Pancreas (tissue), 8 donors: ENCODE measurements around the gene ZNF473. TPM values are rescaled to one million over a fixed set of nuclear protein-coding genes. Genes with fewer than 3 reads are reported as not detected.

Source experiments
- polyA plus RNA-seq, 2 donors: library from polyadenylated mRNA; stranded (reverse); fragments of 200-250 nt; gene quantifications; one replicate each; pipeline ENCODE4 v1.2.3, GENCODE V29; 2013
- total RNA-seq, 6 donors: library from RNA; stranded (reverse); fragmentation: NEBNext Ultra II Directional in 4 of 6; extraction: Animal tissue kit (Norgen Biotek cat#: 25700) in 4 of 6; gene quantifications; one replicate each; pipeline versions ENCODE4 v1.2.1 to v1.2.4, GENCODE V29; 2021 to 2023
- donor health status: healthy with polysubstance abuse.
- donor health status: DM: no; HTN: no; CAD: no; lungs with moderate emphysema.
- donor health status: DM: no; HTN: no; CAD: no.
- donor health status: Bipolar disorder and iron deficiency.
- donor health status: DM: yes; HTN: yes; CAD: no.
- donor health status: DM: no; HTN: no; CAD: no.
- donor health status: DM: no; HTN: no; CAD: no.
- donor health status: DM: yes; HTN: yes; CAD: no.

Gene ZNF473
- total and polyA plus RNA-seq, 8 donors: 1.9 to 6.3 (median 3.9) TPM

Other genes starting within 250 kb of the ZNF473 start
- gene FUZ, start 212.7 kb upstream of the ZNF473 start, total RNA-seq: 10 to 100 TPM in 3 of 6 donors, 1 to 10 TPM in 3; 8.8 to 22.3 (median 12.1) TPM
- 10 to 100 TPM; 24.3 to 30.3 TPM for gene FUZ, start 212.7 kb upstream of the ZNF473 start, polyA plus RNA-seq
- gene MED25, start 207.7 kb upstream of the ZNF473 start, total RNA-seq: 10 to 100 TPM; 19.4 to 34.9 (median 24.3) TPM
- gene MED25, start 207.7 kb upstream of the ZNF473 start, polyA plus RNA-seq: 10 to 100 TPM; 56.8 to 60.0 TPM
- 100 to 1,000 TPM in 1 of 6 donors, 10 to 100 TPM in 5; 48.8 to 116 (median 72.8) TPM for gene PTOV1, start 174.8 kb upstream of the ZNF473 start, total RNA-seq
- gene PTOV1, start 174.8 kb upstream of the ZNF473 start, polyA plus RNA-seq: 100 to 1,000 TPM; 177 to 191 TPM
- gene PNKP, start 158.4 kb upstream of the ZNF473 start, total RNA-seq: 10 to 100 TPM; 28.7 to 52.4 (median 34.6) TPM
- 100 to 1,000 TPM in 1 of 2 donors, 10 to 100 TPM in 1; 76.0 to 154 TPM for gene PNKP, start 158.4 kb upstream of the ZNF473 start, polyA plus RNA-seq
- 10 to 100 TPM; 13.8 to 22.1 (median 16.2) TPM for gene AKT1S1, start 148.7 kb upstream of the ZNF473 start, total RNA-seq
- gene AKT1S1, start 148.7 kb upstream of the ZNF473 start, polyA plus RNA-seq: 10 to 100 TPM; 22.7 to 31.1 TPM
- gene TBC1D17, start 148.3 kb upstream of the ZNF473 start, total RNA-seq: 10 to 100 TPM; 21.0 to 34.3 (median 29.9) TPM
- gene TBC1D17, start 148.3 kb upstream of the ZNF473 start, polyA plus RNA-seq: 10 to 100 TPM; 74.0 to 99.3 TPM
- 1 to 10 TPM in 2 of 6 donors, under 1 TPM in 4; 0.23 to 4.0 (median 0.63) TPM for gene IL4I1, start 129.1 kb upstream of the ZNF473 start, total RNA-seq
- gene IL4I1, start 129.1 kb upstream of the ZNF473 start, polyA plus RNA-seq: 1 to 10 TPM in 1 of 2 donors, under 1 TPM in 1; 0.45 to 1.1 TPM
- 10 to 100 TPM in 3 of 6 donors, 1 to 10 TPM in 3; 8.2 to 16.6 (median 11.2) TPM for gene ATF5, start 96.8 kb upstream of the ZNF473 start, total RNA-seq
- gene ATF5, start 96.8 kb upstream of the ZNF473 start, polyA plus RNA-seq: 10 to 100 TPM; 16.0 to 25.7 TPM
- gene NUP62, start 96.5 kb upstream of the ZNF473 start, total RNA-seq: 10 to 100 TPM; 11.4 to 26.4 (median 15.0) TPM
- gene NUP62, start 96.5 kb upstream of the ZNF473 start, polyA plus RNA-seq: 10 to 100 TPM; 19.6 to 20.7 TPM
- gene SIGLEC11, start 64.8 kb upstream of the ZNF473 start, total RNA-seq: 10 to 100 TPM in 1 of 6 donors, 1 to 10 TPM in 3, under 1 TPM in 2; 0.14 to 26.5 (median 1.6) TPM
- gene SIGLEC11, start 64.8 kb upstream of the ZNF473 start, polyA plus RNA-seq: 1 to 10 TPM in 1 of 2 donors, under 1 TPM in 1; 0.35 to 5.1 TPM
- gene VRK3, start 633 bp upstream of the ZNF473 start, total RNA-seq: 10 to 100 TPM; 14.4 to 32.4 (median 18.2) TPM
- gene VRK3, start 633 bp upstream of the ZNF473 start, polyA plus RNA-seq: 10 to 100 TPM; 16.8 to 17.4 TPM
- gene IZUMO2, start 137.3 kb downstream of the ZNF473 start, total RNA-seq: not detected
- gene IZUMO2, start 137.3 kb downstream of the ZNF473 start, polyA plus RNA-seq: not detected
- 10 to 100 TPM; 30.7 to 75.7 (median 34.4) TPM for gene MYH14, start 177.6 kb downstream of the ZNF473 start, total RNA-seq
- gene MYH14, start 177.6 kb downstream of the ZNF473 start, polyA plus RNA-seq: 10 to 100 TPM; 21.4 to 74.4 TPM